ENCODE measurements around the gene FOCAD. TPM values are rescaled to one million over a fixed set of nuclear protein-coding genes. Genes with fewer than 3 reads are reported as not detected.

Gene FOCAD
- total RNA-seq, 2 experiments from 2014 or later, result 21.2 to 28.3 TPM

DNA sequence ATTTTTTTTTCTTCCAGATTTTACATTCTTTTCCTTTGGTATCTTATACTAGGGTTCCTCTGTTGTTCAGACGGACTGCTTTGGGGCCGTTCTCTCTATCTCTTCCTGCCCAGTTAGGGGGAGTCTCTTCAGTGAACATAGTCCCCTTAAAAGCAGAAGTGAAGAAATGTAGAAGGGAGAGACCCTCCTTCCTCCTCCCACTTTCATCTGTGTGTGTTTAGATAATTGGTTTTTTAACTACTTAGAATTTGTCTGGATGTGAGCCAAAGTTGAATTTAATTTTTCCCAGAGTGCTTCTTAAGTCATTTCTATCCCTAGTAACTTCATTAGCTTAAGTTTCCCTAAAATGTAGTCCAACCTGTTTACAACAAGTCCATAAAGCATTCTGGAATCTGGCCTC lies 179.9 kb downstream of the FOCAD start:
- H3K27me3 Mint-ChIP-seq, result no peaks in the 10 kb centered on the region
- H3K4me1 Mint-ChIP-seq, result peaks cover 8% of the 10 kb centered on the region
- H3K36me3 Mint-ChIP-seq, result peaks cover 29% of the 10 kb centered on the region
- ATAC-seq (ENCODE audit: low read depth) (no peak), DNase-seq (no peak)
- peaks cover 7% of the 10 kb centered on the region for H3K9me3 Mint-ChIP-seq
- POLR2A ChIA-PET, result no interaction called here
- no peak overlapping the region for H3K4me3 Mint-ChIP-seq
- no peak overlapping the region for H3K27ac Mint-ChIP-seq

DNA sequence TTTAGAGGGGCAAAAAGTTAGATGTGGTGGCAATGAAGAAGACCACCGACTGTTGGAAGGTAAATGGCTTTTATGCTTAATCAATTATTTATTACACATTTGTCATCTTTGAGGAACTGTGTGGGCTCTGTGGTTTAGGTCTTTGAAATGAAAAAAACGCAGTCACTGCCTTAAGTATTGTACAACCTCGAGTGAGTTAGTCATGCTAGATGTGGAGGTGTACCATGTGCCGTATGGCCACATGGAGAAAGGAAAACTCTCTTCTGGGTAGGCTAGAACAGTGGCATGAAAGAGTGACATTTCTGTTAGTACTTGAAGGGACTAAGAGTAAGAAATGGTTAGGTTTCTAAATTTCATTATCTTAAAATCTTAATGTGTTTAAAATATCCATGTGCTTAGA lies 181.3 kb downstream of the FOCAD start:
- peaks cover 3% of the 10 kb centered on the region for H3K27me3 Mint-ChIP-seq
- POLR2A ChIA-PET, result no interaction called here
- DNase-seq, result no peak
- peaks cover 37% of the 10 kb centered on the region for H3K36me3 Mint-ChIP-seq
- no peak overlapping the region for H3K27ac Mint-ChIP-seq
- peaks cover 8% of the 10 kb centered on the region for H3K4me1 Mint-ChIP-seq
- no peak overlapping the region for H3K4me3 Mint-ChIP-seq
- ATAC-seq (ENCODE audit: low read depth), result no peak
- peaks cover 7% of the 10 kb centered on the region for H3K9me3 Mint-ChIP-seq

DNA sequence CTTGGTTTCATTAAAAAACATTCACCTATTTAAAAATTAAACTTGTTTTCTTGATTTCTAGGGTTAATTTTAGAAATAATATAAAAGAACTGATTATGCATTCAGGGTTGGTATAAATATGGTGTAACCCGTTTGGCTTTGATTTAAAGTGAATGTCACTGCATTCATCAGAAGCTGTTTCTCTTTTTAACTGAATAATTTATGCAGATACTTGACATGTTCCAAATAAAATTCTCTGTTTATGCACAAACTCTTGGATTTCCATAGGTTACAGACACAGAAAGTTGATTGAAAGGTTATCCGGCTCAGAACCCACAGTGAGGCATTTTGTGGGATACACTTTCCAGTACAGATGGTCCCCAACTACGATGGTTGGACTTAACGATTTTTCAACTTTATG lies 186.1 kb downstream of the FOCAD start:
- Mint-ChIP-seq H3K27ac (no peak overlapping the region), H3K27me3 (peaks cover 3% of the 10 kb centered on the region), H3K9me3 (peaks cover 2% of the 10 kb centered on the region), H3K36me3 (peaks cover 26% of the 10 kb centered on the region), H3K4me1 (peaks cover 10% of the 10 kb centered on the region), H3K4me3 (no peak overlapping the region)
- ATAC-seq (ENCODE audit: low read depth) (no peak), DNase-seq (no peak)
- POLR2A ChIA-PET, result no interaction called here

DNA sequence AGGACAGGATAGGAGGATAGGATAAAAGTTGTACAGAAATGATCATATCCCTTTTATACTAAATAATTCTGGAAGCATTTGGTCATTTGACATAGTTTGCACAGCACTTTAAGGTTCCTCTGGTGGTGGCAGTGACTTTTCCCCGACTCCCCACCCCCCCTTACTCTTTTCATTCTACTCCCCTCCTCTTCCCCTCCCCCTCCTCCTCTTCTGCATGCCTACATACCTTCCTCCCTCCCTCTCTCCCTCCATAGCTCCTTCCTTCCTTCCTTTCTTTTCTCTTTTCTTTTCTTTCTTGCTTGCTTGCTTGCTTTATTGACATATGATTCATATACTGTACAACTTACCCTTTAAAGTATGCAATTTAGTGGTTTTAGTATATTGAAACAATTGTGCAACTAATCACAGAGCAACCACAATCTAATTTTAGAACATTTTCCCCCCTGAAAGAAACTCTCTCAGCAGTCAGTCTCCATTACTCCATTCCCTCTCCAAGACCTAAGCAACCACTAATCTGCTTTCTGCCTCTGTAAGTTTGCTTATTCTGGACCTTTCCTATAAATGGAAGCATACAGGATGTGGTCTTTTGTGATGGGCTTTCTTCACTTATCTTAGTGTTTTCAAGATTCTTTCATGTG lies 188.4 kb downstream of the FOCAD start:
- Mint-ChIP-seq H3K9me3 (no peaks in the 10 kb centered on the region), H3K27me3 (peaks cover 3% of the 10 kb centered on the region), H3K4me1 (peaks cover 7% of the 10 kb centered on the region), H3K36me3 (peaks cover 19% of the 10 kb centered on the region), H3K27ac (no peak overlapping the region), H3K4me3 (no peak overlapping the region)
- DNase-seq (no peak), ATAC-seq (ENCODE audit: low read depth) (no peak)
- POLR2A ChIA-PET, result no interaction called here

DNA sequence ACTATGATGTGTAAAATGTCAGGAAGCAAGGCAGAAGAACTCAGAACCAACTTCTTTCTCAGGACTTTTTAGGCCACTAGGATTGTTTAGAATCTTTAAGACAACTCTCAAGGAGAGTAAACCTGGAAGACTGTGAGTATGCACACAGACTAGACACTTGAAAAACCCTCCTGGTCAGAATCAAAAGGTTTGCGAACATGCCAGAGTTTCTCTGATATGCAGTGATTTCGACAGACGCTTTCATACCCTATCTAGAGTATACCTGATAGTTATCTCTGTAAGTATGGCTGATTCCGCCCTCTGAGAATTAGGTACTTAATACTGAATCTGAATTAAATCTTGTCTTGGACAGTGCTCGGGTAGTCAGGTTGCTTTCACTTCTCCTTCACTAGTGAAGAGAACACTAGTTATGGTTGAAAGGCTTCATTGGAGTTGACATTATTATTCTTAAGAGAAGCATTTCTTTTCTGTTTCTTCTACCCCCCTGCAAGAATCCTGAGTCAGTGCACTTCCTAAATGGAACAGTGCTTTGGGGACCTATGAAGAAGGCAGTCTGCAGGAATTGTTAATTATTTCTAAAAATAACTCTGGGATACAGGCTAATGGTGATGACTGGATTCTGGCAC lies 189.3 kb downstream of the FOCAD start:
- H3K9me3 Mint-ChIP-seq, result no peaks in the 10 kb centered on the region
- no peak overlapping the region for H3K4me3 Mint-ChIP-seq
- peaks cover 15% of the 10 kb centered on the region for H3K36me3 Mint-ChIP-seq
- peaks cover 3% of the 10 kb centered on the region for H3K27me3 Mint-ChIP-seq
- H3K27ac Mint-ChIP-seq, result no peak overlapping the region
- no peak for DNase-seq
- no peak for ATAC-seq (ENCODE audit: low read depth)
- peaks cover 7% of the 10 kb centered on the region for H3K4me1 Mint-ChIP-seq
- POLR2A ChIA-PET, result no interaction called here

GRCh38 chr9:20880271-20880670 lies 196.2 kb downstream of the FOCAD start:
- Mint-ChIP-seq H3K27ac (no peak overlapping the region), H3K4me1 (peaks cover 2% of the 10 kb centered on the region), H3K27me3 (no peaks in the 10 kb centered on the region), H3K9me3 (no peaks in the 10 kb centered on the region), H3K36me3 (peaks cover 11% of the 10 kb centered on the region), H3K4me3 (no peak overlapping the region)
- POLR2A ChIA-PET, result no interaction called here
- DNase-seq, result no peak
- no peak for ATAC-seq (ENCODE audit: low read depth)

- no peak for ATAC-seq (ENCODE audit: low read depth)
- no peaks in the 10 kb centered on the region for H3K9me3 Mint-ChIP-seq
- H3K4me1 Mint-ChIP-seq, result peaks cover 2% of the 10 kb centered on the region
- no peak for DNase-seq
- no peak overlapping the region for H3K4me3 Mint-ChIP-seq
- POLR2A ChIA-PET, result no interaction called here
- H3K27ac Mint-ChIP-seq, result no peak overlapping the region
- peaks cover 11% of the 10 kb centered on the region for H3K36me3 Mint-ChIP-seq
- H3K27me3 Mint-ChIP-seq, result no peaks in the 10 kb centered on the region
These were observed 196.6 kb downstream of the FOCAD start for GRCh38 chr9:20880675-20881074.

DNA sequence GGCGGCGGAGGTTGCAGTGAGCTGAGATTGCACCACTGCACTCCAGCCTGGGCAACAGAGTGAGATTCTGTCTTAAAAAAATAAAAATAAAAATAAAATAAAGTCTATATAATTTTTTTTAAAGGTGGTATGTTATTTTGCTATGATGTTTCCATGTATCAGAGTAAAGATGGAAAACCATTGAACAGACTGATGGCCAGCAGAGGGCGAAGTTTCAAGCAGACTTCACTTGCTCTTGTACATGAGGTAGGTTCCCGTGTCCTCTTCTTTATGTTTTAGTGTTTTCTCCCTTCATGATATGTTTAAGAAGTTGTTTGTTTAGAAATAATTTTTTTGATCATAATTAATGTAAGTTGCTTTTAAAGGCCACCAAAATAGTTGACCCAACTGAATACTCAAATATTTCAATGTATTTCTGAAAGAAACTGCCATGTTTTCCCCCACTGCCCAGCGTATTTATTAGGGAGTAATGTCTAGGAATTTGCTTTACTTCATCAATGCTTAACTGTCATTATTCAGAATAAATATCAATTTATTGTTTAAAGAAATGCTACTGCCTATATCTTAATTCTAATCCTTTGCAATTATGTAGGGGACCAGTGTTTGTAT lies 201.0 kb downstream of the FOCAD start:
- no peak overlapping the region for H3K4me3 Mint-ChIP-seq
- peaks cover 18% of the 10 kb centered on the region for H3K36me3 Mint-ChIP-seq
- peaks cover 2% of the 10 kb centered on the region for H3K4me1 Mint-ChIP-seq
- POLR2A ChIA-PET, result no interaction called here
- H3K9me3 Mint-ChIP-seq, result no peaks in the 10 kb centered on the region
- DNase-seq (peak; percentile 38), ATAC-seq (ENCODE audit: low read depth) (peak; percentile 54)
- no peaks in the 10 kb centered on the region for H3K27me3 Mint-ChIP-seq
- no peak overlapping the region for H3K27ac Mint-ChIP-seq

- POLR2A ChIA-PET, result no interaction called here
- no peaks in the 10 kb centered on the region for H3K4me1 Mint-ChIP-seq
- no peaks in the 10 kb centered on the region for H3K9me3 Mint-ChIP-seq
- no peak overlapping the region for H3K27ac Mint-ChIP-seq
- peaks cover 2% of the 10 kb centered on the region for H3K36me3 Mint-ChIP-seq
- no peak for ATAC-seq (ENCODE audit: low read depth)
- no peak for DNase-seq
- H3K4me3 Mint-ChIP-seq, result no peak overlapping the region
- no peaks in the 10 kb centered on the region for H3K27me3 Mint-ChIP-seq
These were observed 215.0 kb downstream of the FOCAD start for GRCh38 chr9:20898885-20899554.

DNA sequence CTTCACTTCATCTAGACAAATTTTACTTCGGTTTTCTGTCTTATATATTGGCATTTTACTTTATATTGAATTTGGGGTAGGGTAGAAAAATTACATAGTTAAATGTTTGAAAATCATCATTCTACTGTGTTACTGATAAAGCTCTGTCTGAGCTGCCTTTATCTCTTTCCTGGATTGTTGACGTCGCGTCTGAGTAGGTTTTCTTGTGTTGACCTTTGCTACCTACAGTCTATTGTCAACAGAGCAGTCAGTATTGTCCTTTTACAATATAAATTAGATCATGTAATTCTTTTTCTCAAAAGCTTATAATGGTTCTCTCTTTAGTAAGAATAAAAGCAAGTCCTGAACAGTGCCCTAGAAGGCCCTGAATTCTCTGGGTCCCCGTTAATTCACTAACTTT lies 219.2 kb downstream of the FOCAD start:
- Mint-ChIP-seq H3K9me3 (no peaks in the 10 kb centered on the region), H3K4me1 (no peaks in the 10 kb centered on the region), H3K27ac (no peak overlapping the region), H3K4me3 (no peak overlapping the region), H3K27me3 (no peaks in the 10 kb centered on the region), H3K36me3 (peaks cover 7% of the 10 kb centered on the region)
- POLR2A ChIA-PET, result no interaction called here
- no peak for ATAC-seq (ENCODE audit: low read depth)
- DNase-seq, result no peak

GRCh38 chr9:20904995-20905394 lies 220.9 kb downstream of the FOCAD start:
- Mint-ChIP-seq H3K4me3 (no peak overlapping the region), H3K36me3 (peaks cover 7% of the 10 kb centered on the region), H3K4me1 (no peaks in the 10 kb centered on the region), H3K27ac (no peak overlapping the region), H3K27me3 (no peaks in the 10 kb centered on the region), H3K9me3 (no peaks in the 10 kb centered on the region)
- POLR2A ChIA-PET, result no interaction called here
- ATAC-seq (ENCODE audit: low read depth) (no peak), DNase-seq (no peak)

GRCh38 chr9:20906326-20906725 lies 222.3 kb downstream of the FOCAD start:
- no peak overlapping the region for H3K27ac Mint-ChIP-seq
- no peaks in the 10 kb centered on the region for H3K9me3 Mint-ChIP-seq
- no peak overlapping the region for H3K4me3 Mint-ChIP-seq
- POLR2A ChIA-PET, result no interaction called here
- DNase-seq (no peak), ATAC-seq (ENCODE audit: low read depth) (no peak)
- no peaks in the 10 kb centered on the region for H3K27me3 Mint-ChIP-seq
- H3K36me3 Mint-ChIP-seq, result peaks cover 12% of the 10 kb centered on the region
- no peaks in the 10 kb centered on the region for H3K4me1 Mint-ChIP-seq

DNA sequence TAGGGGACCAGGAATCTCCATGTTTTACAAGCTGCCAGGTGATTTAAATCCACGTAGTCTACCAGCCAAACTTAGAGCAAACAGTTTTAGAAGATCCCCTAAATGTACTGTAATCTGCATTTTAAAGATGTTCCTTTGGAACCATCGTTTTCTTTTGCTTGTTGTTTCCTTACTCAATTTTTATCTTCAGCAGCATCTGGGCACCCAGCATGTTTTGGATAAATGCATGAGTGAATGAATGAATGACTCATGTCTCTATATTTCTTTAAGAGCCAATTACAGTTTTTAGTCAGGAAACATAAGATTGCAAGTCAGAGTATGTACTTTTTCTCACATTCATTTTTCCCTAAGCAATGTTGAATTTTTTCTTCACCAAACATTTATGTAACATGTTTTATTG lies 224.4 kb downstream of the FOCAD start:
- no peak for DNase-seq
- POLR2A ChIA-PET, result no interaction called here

DNA sequence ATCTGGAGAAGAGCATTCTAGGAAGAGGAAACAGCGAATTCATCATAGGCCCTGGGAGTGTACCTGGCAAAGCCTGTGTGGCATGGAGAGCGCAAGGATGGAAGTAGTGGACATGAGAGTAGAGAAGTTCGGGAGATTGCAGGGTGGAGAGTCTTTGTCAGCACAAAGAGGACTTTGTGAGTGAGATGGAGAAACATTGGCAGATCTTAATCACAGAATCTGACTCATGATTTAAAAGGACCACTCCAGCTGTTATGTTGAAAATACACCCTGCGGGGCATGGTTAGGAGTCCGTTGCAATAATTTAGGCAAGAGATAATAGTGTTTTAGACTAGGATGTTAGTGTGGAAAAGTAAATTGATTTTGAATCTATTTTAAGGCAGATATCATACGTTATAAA lies 230.5 kb downstream of the FOCAD start:
- no peak overlapping the region for H3K27ac Mint-ChIP-seq
- no peak for DNase-seq
- H3K4me3 Mint-ChIP-seq, result no peak overlapping the region
- no peaks in the 10 kb centered on the region for H3K27me3 Mint-ChIP-seq
- peaks cover 39% of the 10 kb centered on the region for H3K36me3 Mint-ChIP-seq
- H3K9me3 Mint-ChIP-seq, result peaks cover 4% of the 10 kb centered on the region
- POLR2A ChIA-PET, result no interaction called here
- H3K4me1 Mint-ChIP-seq, result peaks cover 1% of the 10 kb centered on the region
- ATAC-seq (ENCODE audit: low read depth), result no peak

More for the DNA sequence above, 224.4 kb downstream of the FOCAD start:
- Mint-ChIP-seq H3K36me3 (peaks cover 16% of the 10 kb centered on the region), H3K4me3 (no peak overlapping the region), H3K9me3 (no peaks in the 10 kb centered on the region), H3K27ac (no peak overlapping the region), H3K27me3 (no peaks in the 10 kb centered on the region), H3K4me1 (no peaks in the 10 kb centered on the region)
- ATAC-seq (ENCODE audit: low read depth), result no peak
